Activated naive CD4-positive, alpha-beta T cell treated with anti-CD3 and anti-CD28 coated beads, Interleukin-2, amount 50 U/mL, for 72 hours (primary cell): ENCODE measurements around the gene THBD. TPM values are rescaled to one million over a fixed set of nuclear protein-coding genes. Genes with fewer than 3 reads are reported as not detected.

Source experiments
- ATAC-seq, 2 donors: fragments of 150-1000 bp; cut with Tn5 transposase; 2 replicates each; pipeline ENCODE4 v1.10.0; 2021; ENCODE audit warnings: mild to moderate bottlenecking in 2 of 2, moderate library complexity in 2 of 2
- DNase-seq, 2 donors: peaks; one replicate each; pipeline ENCODE4 v3.0.0; 2021 to 2022; ENCODE audit warnings: low spot score in 2 of 2
- H3K27ac Mint-ChIP-seq, 2 donors: one replicate each; pipeline ENCODE4 v1.8.0; 2022; ENCODE audit warnings: mild to moderate bottlenecking in 2 of 2, mixed read lengths in 2 of 2
- H3K36me3 Mint-ChIP-seq, 2 donors: one replicate each; pipeline ENCODE4 v1.8.0; 2022; ENCODE audit warnings: mixed read lengths in 2 of 2
- H3K9me3 Mint-ChIP-seq, 2 donors: one replicate each; pipeline ENCODE4 v1.8.0; 2022; ENCODE audit warnings: mixed read lengths in 2 of 2
- total RNA-seq, 2 donors: library from RNA; stranded (reverse); gene quantifications; one replicate each; pipeline ENCODE4 v1.2.3, GENCODE V29; 2022

THBD gene, protein sequence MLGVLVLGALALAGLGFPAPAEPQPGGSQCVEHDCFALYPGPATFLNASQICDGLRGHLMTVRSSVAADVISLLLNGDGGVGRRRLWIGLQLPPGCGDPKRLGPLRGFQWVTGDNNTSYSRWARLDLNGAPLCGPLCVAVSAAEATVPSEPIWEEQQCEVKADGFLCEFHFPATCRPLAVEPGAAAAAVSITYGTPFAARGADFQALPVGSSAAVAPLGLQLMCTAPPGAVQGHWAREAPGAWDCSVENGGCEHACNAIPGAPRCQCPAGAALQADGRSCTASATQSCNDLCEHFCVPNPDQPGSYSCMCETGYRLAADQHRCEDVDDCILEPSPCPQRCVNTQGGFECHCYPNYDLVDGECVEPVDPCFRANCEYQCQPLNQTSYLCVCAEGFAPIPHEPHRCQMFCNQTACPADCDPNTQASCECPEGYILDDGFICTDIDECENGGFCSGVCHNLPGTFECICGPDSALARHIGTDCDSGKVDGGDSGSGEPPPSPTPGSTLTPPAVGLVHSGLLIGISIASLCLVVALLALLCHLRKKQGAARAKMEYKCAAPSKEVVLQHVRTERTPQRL
- not detected for total RNA-seq

DNA sequence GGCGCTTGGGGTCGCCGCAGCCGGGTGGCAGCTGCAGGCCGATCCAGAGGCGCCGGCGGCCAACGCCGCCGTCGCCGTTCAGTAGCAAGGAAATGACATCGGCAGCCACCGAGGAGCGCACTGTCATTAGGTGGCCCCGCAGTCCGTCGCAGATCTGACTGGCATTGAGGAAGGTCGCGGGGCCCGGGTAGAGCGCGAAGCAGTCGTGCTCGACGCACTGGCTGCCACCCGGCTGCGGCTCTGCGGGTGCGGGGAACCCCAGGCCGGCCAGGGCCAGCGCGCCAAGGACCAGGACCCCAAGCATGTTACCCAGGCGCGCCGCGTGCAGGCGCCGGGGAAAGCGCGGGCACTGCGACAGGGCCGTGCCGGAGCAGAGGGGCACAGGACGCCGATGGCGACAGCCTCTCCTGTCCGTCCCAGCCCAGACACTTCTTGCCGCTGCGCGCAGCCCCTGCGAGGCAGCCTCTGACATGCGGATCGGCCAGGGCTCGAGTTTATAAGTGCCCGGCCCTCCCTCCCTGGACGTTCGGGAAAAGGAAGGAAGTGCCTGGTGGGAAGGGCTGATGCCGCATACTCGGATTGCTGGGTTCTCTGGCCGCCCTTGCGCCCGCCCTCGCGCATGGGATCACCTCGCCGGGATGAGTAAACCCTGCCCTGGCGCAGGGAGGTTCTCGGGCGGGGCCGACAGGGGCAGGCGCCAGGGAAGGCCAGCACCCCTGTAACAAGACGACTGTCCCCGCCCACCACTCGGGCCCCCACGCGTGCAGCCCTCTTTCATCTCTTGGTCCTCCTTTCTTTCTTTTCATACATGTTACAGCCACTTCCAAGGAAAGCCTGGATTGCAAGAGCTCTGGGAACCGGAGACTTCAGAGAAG is at the start of gene THBD:
Gene THBD (minus strand): TSS at position 472 of the 875 bp plus-strand sequence. CDS start 168 bp downstream, at position 304.
- H3K27ac Mint-ChIP-seq: no peak within 1 kb of the TSS
- DNase-seq: peak in 1 of 2 donors; percentile 9

DNA sequence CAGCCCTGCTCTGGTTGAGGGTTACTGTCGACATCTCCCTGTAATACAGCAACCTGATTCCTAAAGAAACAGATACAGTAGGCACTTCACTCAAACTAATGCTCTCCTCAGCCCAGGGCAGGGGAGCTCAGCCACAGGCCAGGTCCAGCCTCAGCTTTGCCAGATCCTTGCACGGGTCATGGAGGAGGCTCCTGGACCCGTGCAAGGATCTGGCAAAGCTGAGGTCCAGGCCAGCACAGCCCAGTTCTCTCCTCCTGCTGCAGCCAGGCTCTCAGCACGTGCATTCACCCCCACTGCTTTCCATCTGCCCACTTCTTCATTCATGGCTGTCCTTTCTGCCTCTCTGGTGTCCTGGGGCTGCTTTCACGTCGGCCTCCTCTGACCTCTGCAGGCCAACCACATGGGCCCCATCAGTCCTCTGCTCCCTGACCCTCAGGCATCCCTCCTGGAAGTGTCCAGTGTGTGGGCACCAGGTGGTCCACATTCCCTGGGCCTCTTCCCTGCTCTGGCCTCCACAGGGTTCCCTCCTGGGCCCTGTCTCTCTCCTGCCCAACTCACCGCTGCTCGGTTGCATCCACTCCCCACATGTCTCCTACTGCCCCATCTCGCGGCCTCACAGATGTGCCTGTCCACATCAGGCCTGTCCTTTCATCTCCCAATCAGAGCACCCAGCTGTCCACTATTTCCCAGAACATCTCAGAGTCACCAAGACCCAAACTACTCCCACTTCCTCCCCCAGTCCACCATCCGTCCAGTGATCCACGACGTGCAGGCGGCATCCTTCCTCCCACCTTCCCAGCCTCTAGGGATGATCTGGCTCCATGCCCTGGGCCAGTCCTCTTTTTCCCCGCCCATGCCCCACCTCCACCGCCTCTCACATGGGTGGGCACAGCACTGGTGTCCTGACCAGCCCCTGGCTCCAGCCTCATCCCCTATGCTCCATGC is 48.4 kb upstream of the THBD start:
- H3K36me3 Mint-ChIP-seq: no peaks in the 10 kb centered on the region
- ATAC-seq (no peak), DNase-seq (no peak)
- no peaks in the 10 kb centered on the region for H3K9me3 Mint-ChIP-seq
- no peak overlapping the region for H3K27ac Mint-ChIP-seq

More for the DNA sequence above, at the start of gene THBD:
- ATAC-seq: peak in 1 of 2 donors; percentile 39
- Mint-ChIP-seq H3K9me3 (no peaks in the 10 kb centered on the region), H3K36me3 (peaks cover 0 to 6% of the 10 kb centered on the region in 2 donors)

DNA sequence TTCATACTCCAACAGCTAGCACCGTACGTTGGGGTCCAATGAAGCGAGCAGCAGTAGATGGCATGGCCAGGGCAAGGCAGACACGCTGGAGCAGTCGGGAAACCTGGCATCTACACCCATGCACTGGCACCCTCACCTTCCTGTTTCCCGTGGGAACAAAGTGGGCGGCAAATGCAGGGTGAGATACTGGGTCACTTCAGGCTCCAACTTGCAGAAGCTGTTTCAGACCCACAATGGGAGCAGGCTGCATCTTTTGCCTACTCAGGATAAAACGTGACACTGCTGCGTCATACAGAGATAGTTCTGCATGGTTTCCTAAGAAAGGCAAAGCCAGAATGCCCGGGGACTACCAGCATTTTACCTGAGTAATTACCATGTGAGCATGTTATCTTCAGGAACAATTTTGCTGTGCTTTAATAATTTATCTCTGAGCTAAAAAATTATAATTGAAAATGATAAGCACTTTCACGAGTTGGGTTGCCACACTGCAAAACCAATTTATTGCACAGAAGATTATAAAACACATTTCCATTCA is 47.6 kb upstream of the THBD start:
- no peaks in the 10 kb centered on the region for H3K9me3 Mint-ChIP-seq
- no peak for DNase-seq
- H3K36me3 Mint-ChIP-seq: no peaks in the 10 kb centered on the region
- no peak for ATAC-seq
- H3K27ac Mint-ChIP-seq: no peak overlapping the region

DNA sequence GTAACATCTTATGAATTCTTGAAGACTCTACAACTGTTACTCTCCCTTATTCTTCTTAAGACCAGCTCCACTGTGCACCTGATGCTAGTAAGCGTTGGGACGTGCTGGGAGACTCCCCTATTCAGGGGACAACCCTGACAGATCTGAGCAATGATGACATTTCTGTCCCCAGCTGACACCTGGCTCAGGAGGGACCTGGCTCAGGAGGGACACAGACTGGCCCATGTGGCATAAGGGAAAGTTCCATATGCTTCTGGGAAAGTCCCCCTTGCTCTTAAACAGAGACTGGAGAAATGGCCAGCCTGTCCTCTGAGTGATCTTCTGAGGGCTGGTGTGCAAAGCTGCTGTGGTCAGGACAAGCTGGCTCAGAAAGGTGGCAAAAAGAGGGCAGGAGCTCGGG is 46.6 kb upstream of the THBD start:
- no peaks in the 10 kb centered on the region for H3K9me3 Mint-ChIP-seq
- no peaks in the 10 kb centered on the region for H3K36me3 Mint-ChIP-seq
- ATAC-seq (peak in 1 of 2 donors; percentile 24), DNase-seq (no peak)
- no peak overlapping the region for H3K27ac Mint-ChIP-seq

DNA sequence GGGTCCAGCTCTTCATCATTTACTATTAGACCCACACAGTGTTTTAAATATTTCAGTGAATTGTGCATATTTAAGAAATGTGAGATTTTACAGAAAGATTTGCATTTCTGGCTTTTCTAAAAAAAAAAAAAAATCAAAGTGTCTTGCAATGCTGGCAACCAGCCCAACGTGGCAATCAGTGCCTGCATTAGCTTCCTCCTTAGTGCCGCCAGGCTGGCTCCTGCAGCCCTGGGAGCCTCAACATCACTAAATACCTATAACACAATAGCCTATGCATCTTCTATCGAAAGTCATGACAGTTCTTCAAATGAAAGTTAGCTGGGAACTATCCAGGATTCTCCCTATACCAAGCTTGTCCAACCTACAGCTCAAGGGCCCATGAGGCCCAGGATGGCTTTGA is 46.0 kb upstream of the THBD start:
- no peak for DNase-seq
- no peaks in the 10 kb centered on the region for H3K9me3 Mint-ChIP-seq
- no peak overlapping the region for H3K27ac Mint-ChIP-seq
- ATAC-seq: no peak
- H3K36me3 Mint-ChIP-seq: no peaks in the 10 kb centered on the region

DNA sequence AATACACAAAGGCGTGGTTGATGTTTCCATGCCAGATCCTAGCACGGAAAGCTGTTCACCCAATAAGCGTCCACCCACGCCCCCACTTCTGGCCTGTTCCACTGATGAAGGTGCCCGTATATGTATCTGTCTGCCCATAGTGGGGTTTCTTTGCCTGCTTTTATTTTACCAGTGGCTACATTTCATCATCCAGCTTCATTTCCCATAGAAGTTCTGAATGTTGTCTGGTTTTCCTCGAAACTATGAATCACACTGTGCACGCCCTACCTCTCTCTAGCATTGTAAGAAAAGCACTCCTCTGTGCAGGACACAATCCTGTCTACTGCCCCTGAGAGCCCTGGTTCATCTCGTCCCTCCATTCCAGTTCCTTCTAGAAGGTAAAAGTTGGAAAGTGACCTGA is 45.5 kb upstream of the THBD start:
- no peaks in the 10 kb centered on the region for H3K9me3 Mint-ChIP-seq
- ATAC-seq (no peak), DNase-seq (no peak)
- H3K36me3 Mint-ChIP-seq: no peaks in the 10 kb centered on the region
- no peak overlapping the region for H3K27ac Mint-ChIP-seq

DNA sequence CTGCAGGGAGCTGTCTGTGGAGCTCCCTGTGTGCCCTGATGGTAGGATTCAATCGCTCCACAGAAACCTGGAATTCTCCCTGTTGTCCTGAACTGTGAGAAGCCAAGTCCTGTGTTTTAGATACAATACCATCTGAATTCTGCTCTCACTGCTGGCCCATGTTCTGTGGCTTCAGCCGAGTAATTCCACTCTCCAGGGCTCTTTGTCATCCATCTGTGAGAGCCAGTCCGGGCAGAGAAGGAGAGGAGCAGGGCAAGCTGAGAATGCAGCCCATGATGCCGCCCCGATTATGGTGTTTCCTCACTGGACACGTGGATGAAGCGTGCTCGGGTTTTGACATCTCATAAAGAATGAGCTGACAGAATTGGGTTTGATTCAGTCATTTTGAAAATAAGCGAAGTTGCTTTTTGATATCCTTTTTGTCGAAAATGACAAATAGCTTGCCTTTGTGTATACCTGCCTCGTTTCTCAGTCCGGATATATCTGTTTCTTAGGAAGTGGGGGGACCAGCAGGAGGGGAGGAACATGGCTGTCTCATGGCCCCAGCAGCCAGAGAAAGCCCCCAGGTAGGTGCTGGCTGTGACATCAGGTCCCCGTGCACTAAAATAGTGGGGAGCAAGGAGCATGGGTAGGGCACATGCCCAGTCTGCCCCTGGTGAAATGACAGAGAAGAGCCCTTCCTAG is 44.9 kb upstream of the THBD start:
- DNase-seq (no peak), ATAC-seq (no peak)
- Mint-ChIP-seq H3K27ac (no peak overlapping the region), H3K36me3 (no peaks in the 10 kb centered on the region), H3K9me3 (no peaks in the 10 kb centered on the region)

DNA sequence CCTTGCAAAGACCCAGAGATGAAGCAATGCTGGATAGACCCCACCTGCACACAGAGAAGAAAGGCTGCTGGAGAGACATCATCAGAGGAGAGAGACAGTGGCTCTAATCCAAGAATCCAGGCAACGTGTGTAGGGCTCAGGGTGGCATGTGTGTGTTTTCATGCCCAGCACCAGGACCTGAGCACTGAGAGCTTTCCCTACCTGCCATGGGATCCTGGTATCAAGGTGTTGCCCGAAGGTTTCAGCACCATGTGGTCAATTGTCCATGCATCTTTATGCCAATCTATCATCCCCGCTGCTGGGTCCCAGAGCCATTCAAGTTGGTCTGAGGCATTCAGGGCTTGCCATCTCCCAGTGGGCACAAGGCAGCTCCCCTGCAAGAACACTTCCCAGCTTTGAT is 44.1 kb upstream of the THBD start:
- DNase-seq (no peak), ATAC-seq (no peak)
- Mint-ChIP-seq H3K36me3 (no peaks in the 10 kb centered on the region), H3K9me3 (no peaks in the 10 kb centered on the region), H3K27ac (no peak overlapping the region)

DNA sequence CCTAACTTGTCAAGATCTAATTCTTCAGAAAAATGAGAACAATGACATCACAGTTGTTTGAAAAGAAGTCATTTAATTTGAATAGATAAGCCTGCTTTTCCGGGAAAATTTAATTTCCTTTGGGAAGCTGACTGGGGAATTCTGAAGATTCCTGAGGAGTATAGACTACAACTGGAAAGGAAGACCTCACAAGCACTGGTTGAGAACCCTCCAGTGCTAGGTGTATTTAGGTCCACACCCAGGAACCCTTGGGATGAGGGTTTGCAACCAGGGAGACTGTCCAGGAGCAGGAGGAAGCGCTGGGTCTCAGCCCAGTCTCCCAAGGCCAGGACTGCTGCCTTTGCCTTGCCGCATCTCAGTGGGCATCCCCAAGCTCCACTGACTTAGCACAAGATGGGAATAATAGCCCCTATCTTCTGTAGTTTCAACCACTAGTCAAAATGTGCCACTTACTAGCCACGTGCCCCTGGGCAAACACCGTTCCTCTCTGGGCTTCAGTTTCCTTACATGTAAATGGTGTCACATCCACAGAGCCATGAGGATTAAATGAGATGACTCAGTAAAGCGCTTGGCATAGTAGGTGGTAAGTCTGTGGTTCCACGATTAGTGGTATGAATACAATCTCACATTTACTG is 43.5 kb upstream of the THBD start:
- no peaks in the 10 kb centered on the region for H3K9me3 Mint-ChIP-seq

DNA sequence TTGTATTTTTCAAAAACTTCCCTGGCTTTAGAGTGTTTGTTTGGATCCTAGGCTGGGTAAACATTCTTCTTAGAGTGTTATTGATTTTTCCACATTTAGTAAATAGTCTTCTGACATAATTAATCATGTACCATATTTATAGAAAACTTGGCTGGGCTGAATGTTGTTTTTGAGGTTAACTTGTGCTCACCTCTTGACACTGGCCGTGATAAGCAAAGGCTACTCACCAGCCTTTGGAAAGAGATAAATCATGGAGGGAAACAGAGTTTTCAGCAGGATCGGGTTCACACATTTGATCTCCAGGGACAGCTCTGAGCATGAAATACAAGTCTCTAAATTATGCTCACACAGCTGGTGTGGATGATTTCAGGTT is 42.9 kb upstream of the THBD start:
- H3K27ac Mint-ChIP-seq: no peak overlapping the region
- H3K36me3 Mint-ChIP-seq: no peaks in the 10 kb centered on the region
- H3K9me3 Mint-ChIP-seq: no peaks in the 10 kb centered on the region
- DNase-seq (no peak), ATAC-seq (no peak)

More for the DNA sequence above, 43.5 kb upstream of the THBD start:
- DNase-seq: no peak
- Mint-ChIP-seq H3K36me3 (no peaks in the 10 kb centered on the region), H3K27ac (no peak overlapping the region)
- ATAC-seq: no peak

DNA sequence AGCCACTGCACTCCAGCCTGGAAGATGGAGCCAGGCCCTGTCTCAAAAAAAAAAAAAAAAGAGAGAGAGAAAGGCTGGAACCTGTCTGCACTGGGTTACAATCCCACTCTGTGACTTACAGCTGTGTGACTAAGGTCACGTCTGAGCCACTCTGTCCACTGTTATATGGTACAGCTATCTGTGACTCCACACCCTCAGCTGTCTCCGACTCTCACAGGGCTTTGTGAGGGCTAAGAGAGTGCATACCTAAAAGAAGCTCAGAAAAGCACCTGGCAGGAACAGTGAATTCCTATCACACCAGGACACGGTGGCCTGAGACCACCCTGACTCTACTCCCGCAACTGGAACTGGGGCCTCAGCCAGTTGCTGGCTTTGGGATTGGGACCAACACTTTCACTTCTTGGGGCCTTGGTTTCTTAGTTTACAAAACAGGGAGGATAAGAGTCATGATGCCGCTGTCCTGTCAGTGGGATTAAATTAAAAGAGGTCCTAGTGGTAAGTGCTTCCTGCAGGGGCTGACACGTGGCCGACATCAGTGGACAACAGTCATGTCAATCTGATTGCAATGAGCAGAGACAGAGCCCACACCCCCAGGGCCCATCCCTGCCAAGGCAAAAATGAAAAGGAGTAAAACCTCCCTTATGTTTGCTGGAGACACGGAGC is 42.4 kb upstream of the THBD start:
- Mint-ChIP-seq H3K27ac (peak overlapping the region in 1 of 2 donors; percentile 53), H3K36me3 (no peaks in the 10 kb centered on the region), H3K9me3 (no peaks in the 10 kb centered on the region)
- no peak for DNase-seq
- no peak for ATAC-seq

DNA sequence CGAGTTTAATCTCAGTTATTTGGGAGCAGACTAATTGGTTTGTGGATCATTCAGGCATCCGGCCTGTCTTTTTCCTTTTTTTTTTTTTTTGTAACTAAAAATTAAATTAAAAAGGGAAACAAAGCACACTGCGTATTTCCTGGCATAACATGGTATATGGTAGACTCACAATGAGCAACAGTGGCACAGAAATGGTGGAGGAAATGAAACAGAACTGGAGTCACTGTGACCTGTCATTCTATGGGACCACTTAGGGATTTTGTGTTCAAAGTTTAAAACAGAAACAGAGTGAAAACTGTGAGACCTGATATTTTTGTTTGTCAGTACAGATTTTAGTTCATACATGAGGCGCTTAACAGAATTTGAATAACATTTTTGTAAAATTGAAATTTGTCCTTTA is 41.4 kb upstream of the THBD start:
- Mint-ChIP-seq H3K36me3 (no peaks in the 10 kb centered on the region), H3K27ac (no peak overlapping the region), H3K9me3 (no peaks in the 10 kb centered on the region)
- ATAC-seq (no peak), DNase-seq (no peak)

DNA sequence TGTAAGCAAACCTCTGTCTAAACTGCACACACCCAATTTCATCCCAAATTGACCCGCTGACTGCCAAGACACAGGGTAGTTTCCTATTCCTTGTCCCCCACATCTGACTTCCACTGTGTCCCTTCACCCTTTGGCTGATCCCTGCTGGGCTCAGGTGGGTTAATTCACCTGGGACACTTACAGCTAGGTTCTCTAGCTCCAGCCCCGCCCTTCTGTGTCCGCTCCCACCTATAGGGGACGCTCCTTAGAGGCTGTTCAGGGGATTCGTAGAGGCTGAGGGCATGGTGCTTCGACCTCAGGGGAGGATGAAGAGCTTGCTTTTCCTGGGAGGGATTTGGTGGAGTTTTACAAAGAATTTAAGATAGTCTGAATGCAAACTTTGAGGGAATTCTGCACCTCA is 40.7 kb upstream of the THBD start:
- ATAC-seq (no peak), DNase-seq (no peak)
- no peaks in the 10 kb centered on the region for H3K9me3 Mint-ChIP-seq
- no peak overlapping the region for H3K27ac Mint-ChIP-seq
- H3K36me3 Mint-ChIP-seq: no peaks in the 10 kb centered on the region

DNA sequence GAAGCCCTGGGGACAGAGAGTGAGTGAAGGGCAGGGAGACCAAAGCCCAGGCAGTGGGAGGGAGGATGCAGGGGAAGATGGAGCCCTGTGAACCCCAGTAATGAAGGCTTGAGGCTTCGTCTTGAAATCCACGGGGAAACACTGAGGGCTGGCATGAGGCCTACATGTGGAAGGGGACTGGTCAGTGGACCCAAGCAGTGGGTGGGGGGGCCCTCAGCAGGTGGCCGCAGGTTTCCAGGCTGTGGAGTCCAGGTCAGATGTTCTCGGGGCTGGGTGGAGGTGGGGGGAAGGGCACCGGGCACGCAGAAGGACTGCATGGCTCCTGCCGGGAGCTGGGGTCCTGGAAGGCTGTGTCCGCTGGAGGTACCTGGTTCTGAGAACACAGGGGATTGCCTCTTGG is 39.4 kb upstream of the THBD start:
- no peak for DNase-seq
- no peak for ATAC-seq
- no peaks in the 10 kb centered on the region for H3K9me3 Mint-ChIP-seq
- H3K36me3 Mint-ChIP-seq: no peaks in the 10 kb centered on the region
- H3K27ac Mint-ChIP-seq: peak overlapping the region in 1 of 2 donors; percentile 66
